ENCODE measurements around the gene KCND3.

The KCND3 gene

GRCh38 chr1:111862599-111862998 is 126.9 kb downstream of the KCND3 start:
- H3K27ac ChIP-seq (ENCODE audit: poor library complexity, severe bottlenecking) = no peak overlapping the region
- TF ChIP-seq CTCF (IDR thresholded peaks at IDR 0.05; ENCODE audit: poor library complexity, severe bottlenecking) = no peak
- H3K4me3 ChIP-seq (ENCODE audit: severe bottlenecking) = no peak overlapping the region
- ATAC-seq (ENCODE audit: low read depth) = no peak
- peaks cover under 1% of the 10 kb centered on the region for H3K27me3 ChIP-seq (ENCODE audit: insufficient read depth, poor library complexity, severe bottlenecking)
- H3K36me3 ChIP-seq (ENCODE audit: low read depth) = no peaks in the 10 kb centered on the region
- no peaks in the 10 kb centered on the region for H3K4me1 ChIP-seq (ENCODE audit: insufficient read depth, poor library complexity, severe bottlenecking)
- no peak for DNase-seq (ENCODE audit: low spot score)
- no peaks in the 10 kb centered on the region for H3K9me3 ChIP-seq (ENCODE audit: severe bottlenecking)

- Histone ChIP-seq H3K27ac (ENCODE audit: poor library complexity, severe bottlenecking) (no peak overlapping the region), H3K27me3 (ENCODE audit: insufficient read depth, poor library complexity, severe bottlenecking) (peaks cover 10% of the 10 kb centered on the region), H3K4me1 (ENCODE audit: insufficient read depth, poor library complexity, severe bottlenecking) (no peaks in the 10 kb centered on the region), H3K4me3 (ENCODE audit: severe bottlenecking) (no peak overlapping the region), H3K9me3 (ENCODE audit: severe bottlenecking) (no peaks in the 10 kb centered on the region), H3K36me3 (ENCODE audit: low read depth) (no peaks in the 10 kb centered on the region)
- no peak for ATAC-seq (ENCODE audit: low read depth)
- DNase-seq (ENCODE audit: low spot score) = no peak
- TF ChIP-seq CTCF (IDR thresholded peaks at IDR 0.05; ENCODE audit: poor library complexity, severe bottlenecking) = no peak
Observed at GRCh38 chr1:111861523-111861922, 127.9 kb downstream of the KCND3 start.

GRCh38 chr1:111857194-111857651 is 132.2 kb downstream of the KCND3 start:
- Histone ChIP-seq H3K9me3 (ENCODE audit: severe bottlenecking) (no peaks in the 10 kb centered on the region), H3K4me1 (ENCODE audit: insufficient read depth, poor library complexity, severe bottlenecking) (no peaks in the 10 kb centered on the region), H3K4me3 (ENCODE audit: severe bottlenecking) (no peak overlapping the region), H3K27ac (ENCODE audit: poor library complexity, severe bottlenecking) (no peak overlapping the region), H3K36me3 (ENCODE audit: low read depth) (no peaks in the 10 kb centered on the region), H3K27me3 (ENCODE audit: insufficient read depth, poor library complexity, severe bottlenecking) (peaks cover 10% of the 10 kb centered on the region)
- ATAC-seq (ENCODE audit: low read depth) (no peak), DNase-seq (ENCODE audit: low spot score) (no peak)
- no peak for TF ChIP-seq CTCF (IDR thresholded peaks at IDR 0.05; ENCODE audit: poor library complexity, severe bottlenecking)

GRCh38 chr1:111856411-111857185 is 132.9 kb downstream of the KCND3 start:
- TF ChIP-seq CTCF (IDR thresholded peaks at IDR 0.05; ENCODE audit: poor library complexity, severe bottlenecking) = no peak
- Histone ChIP-seq H3K9me3 (ENCODE audit: severe bottlenecking) (no peaks in the 10 kb centered on the region), H3K4me1 (ENCODE audit: insufficient read depth, poor library complexity, severe bottlenecking) (no peaks in the 10 kb centered on the region), H3K4me3 (ENCODE audit: severe bottlenecking) (no peak overlapping the region), H3K27me3 (ENCODE audit: insufficient read depth, poor library complexity, severe bottlenecking) (peaks cover 10% of the 10 kb centered on the region), H3K36me3 (ENCODE audit: low read depth) (no peaks in the 10 kb centered on the region), H3K27ac (ENCODE audit: poor library complexity, severe bottlenecking) (no peak overlapping the region)
- DNase-seq (ENCODE audit: low spot score) = no peak
- ATAC-seq (ENCODE audit: low read depth) = no peak

GRCh38 chr1:111855260-111855659 is 134.2 kb downstream of the KCND3 start:
- ATAC-seq (ENCODE audit: low read depth) (no peak), DNase-seq (ENCODE audit: low spot score) (no peak)
- H3K36me3 ChIP-seq (ENCODE audit: low read depth) = no peaks in the 10 kb centered on the region
- H3K27ac ChIP-seq (ENCODE audit: poor library complexity, severe bottlenecking) = no peak overlapping the region
- H3K27me3 ChIP-seq (ENCODE audit: insufficient read depth, poor library complexity, severe bottlenecking) = peaks cover 14% of the 10 kb centered on the region
- no peaks in the 10 kb centered on the region for H3K4me1 ChIP-seq (ENCODE audit: insufficient read depth, poor library complexity, severe bottlenecking)
- H3K9me3 ChIP-seq (ENCODE audit: severe bottlenecking) = no peaks in the 10 kb centered on the region
- no peak for TF ChIP-seq CTCF (IDR thresholded peaks at IDR 0.05; ENCODE audit: poor library complexity, severe bottlenecking)
- no peak overlapping the region for H3K4me3 ChIP-seq (ENCODE audit: severe bottlenecking)
